Skeletal muscle satellite cell (primary cell): ENCODE data around the gene EMID1.
A peak's percentile ranks its signal among the peaks of the same experiment; 100 is the strongest.

Experiments
- H3K27me3 ChIP-seq: 2 replicates; pipeline ENCODE4 v1.7.0; 2013; ENCODE audit warnings: low read length; ENCODE audit not compliant: control insufficient read depth, insufficient read depth
- H3K36me3 ChIP-seq: 2 replicates; pipeline ENCODE4 v1.7.0; 2013; ENCODE audit warnings: mild to moderate bottlenecking, control low read depth, low read length; ENCODE audit not compliant: insufficient read depth
- H3K4me1 ChIP-seq: 2 replicates; pipeline ENCODE4 v1.7.0; 2013; ENCODE audit warnings: low read length; ENCODE audit not compliant: control insufficient read depth, insufficient read depth
- H3K4me2 ChIP-seq: 2 replicates; pipeline ENCODE4 v1.7.0; 2013; ENCODE audit warnings: mild to moderate bottlenecking, low read length
- H3K4me3 ChIP-seq: 2 replicates; pipeline ENCODE4 v1.7.0; 2013; ENCODE audit warnings: low read length
- H3K9ac ChIP-seq: 2 replicates; pipeline ENCODE4 v1.7.0; 2013; ENCODE audit warnings: mild to moderate bottlenecking, low read depth, low read length, moderate library complexity
- H3K9me3 ChIP-seq: replicated peaks from 2 replicates; pipeline ENCODE4 v1.7.0; 2013; ENCODE audit warnings: mild to moderate bottlenecking, control low read depth, low read length

EMID1 gene

DNA sequence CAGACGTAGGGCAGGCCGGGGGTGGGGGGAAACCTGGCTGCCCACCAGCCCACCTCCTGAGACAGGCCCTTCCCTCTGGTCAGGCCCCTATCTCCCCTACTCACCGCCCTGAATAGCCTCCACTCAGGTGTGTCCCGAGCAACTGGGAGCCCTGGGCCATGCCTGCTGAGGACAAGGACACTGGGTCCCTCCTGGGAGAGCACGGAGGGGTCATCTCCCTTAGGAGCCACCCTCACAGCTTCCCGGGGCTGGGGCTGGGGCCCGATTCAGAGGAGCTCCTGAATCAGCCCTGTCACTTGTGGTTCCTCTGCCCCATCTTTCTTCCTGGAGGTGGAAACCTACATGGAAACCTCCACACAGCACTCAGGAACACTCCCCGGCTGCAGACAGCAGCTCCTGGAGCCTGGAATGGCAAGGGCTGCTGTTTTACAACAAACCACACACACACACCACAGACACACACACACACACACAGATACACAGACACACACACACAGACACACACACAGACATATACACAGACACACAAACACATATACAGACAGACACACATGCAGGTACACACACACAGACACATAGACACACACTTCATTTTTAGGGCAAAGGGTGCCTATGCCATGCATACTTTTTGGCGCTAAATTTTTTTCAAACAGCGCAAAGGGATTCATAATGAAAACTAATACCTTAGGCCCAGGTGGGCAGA, 9.6 kb upstream of the EMID1 start:
- Histone ChIP-seq H3K27me3 (peaks cover 15% of the 10 kb centered on the region), H3K4me3 (no peak overlapping the region), H3K4me1 (no peaks in the 10 kb centered on the region), H3K36me3 (no peaks in the 10 kb centered on the region), H3K9me3 (no peaks in the 10 kb centered on the region), H3K9ac (no peak overlapping the region), H3K4me2 (no peak overlapping the region)

DNA sequence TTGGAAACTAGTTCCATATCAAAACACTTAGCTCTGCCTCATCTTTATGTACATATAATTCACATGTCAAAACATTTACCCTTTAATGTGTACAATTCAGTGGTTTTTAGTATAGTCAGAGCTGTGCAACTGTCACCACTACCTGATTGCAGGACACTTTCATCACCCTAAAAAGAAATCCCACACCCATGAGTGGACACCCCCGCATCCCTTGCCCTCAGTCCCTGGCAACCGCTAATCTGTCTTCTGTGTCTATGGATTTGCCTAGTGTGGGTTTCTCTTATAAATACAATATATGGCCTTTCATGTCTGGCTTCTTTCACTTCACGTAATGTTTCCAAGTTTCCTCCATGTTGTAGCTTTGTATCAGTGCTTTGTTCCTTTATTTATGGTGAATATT, 8.6 kb upstream of the EMID1 start:
- H3K4me2 ChIP-seq = no peak overlapping the region
- H3K4me3 ChIP-seq = no peak overlapping the region
- peaks cover 19% of the 10 kb centered on the region for H3K27me3 ChIP-seq
- H3K9me3 ChIP-seq = no peaks in the 10 kb centered on the region
- H3K9ac ChIP-seq = no peak overlapping the region
- no peaks in the 10 kb centered on the region for H3K36me3 ChIP-seq
- no peaks in the 10 kb centered on the region for H3K4me1 ChIP-seq

DNA sequence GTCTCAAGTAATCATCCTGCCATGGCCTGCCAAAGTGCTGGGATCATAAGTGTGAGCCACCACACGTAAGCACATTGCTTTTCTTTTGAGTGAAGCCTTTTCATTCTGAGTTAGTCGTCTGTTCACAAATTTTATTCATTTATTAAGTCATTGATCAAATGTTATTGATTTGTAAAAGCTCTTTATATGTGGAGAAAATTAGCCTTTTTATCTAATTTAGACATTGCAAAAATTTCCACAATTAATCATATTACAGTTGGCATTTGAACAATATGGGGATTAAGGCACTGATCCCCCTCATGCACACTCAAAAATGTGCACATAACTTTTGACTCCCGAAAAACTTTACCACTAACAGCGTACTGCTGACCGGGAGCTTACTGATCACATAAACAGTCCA, 7.5 kb upstream of the EMID1 start:
- no peaks in the 10 kb centered on the region for H3K9me3 ChIP-seq
- H3K4me2 ChIP-seq = no peak overlapping the region
- H3K27me3 ChIP-seq = peaks cover 19% of the 10 kb centered on the region
- no peak overlapping the region for H3K9ac ChIP-seq
- no peak overlapping the region for H3K4me3 ChIP-seq
- H3K36me3 ChIP-seq = no peaks in the 10 kb centered on the region
- no peaks in the 10 kb centered on the region for H3K4me1 ChIP-seq

DNA sequence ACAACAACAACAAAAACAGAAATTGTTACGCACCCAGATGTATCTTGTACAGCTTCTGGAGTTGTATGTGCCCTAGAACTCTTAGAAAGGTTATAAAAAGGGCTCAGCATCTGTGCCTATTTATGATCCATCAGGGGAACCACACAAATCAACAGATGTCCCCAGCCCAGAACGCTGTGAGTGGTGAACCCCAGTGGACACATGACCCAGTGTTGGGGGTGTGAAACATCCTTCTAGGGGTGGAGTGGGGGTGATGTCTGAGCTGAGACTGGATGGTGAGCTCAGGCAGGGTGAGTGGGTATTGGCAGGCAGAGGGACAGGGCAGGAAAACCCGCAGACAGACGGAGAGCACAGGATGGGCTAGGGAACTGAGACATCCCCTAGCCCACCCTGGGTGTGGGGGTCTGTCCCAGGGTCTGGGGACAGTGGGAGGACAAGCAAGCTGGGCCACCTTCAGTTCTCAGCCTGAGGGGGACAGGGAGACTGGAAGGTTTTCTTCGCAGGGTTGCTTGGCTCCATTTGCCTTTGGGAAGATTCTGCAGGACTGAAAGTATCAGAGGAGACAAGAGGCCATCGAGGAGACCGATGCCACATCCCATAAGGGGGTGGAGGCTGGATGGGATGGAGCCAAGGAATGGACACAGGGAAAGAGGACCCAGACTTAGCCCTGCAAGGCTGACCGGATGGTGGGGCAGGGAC, 5.8 kb upstream of the EMID1 start:
- no peaks in the 10 kb centered on the region for H3K4me1 ChIP-seq
- H3K27me3 ChIP-seq = peaks cover 29% of the 10 kb centered on the region
- no peak overlapping the region for H3K4me2 ChIP-seq
- no peaks in the 10 kb centered on the region for H3K9me3 ChIP-seq
- no peak overlapping the region for H3K4me3 ChIP-seq
- no peak overlapping the region for H3K9ac ChIP-seq
- no peaks in the 10 kb centered on the region for H3K36me3 ChIP-seq

DNA sequence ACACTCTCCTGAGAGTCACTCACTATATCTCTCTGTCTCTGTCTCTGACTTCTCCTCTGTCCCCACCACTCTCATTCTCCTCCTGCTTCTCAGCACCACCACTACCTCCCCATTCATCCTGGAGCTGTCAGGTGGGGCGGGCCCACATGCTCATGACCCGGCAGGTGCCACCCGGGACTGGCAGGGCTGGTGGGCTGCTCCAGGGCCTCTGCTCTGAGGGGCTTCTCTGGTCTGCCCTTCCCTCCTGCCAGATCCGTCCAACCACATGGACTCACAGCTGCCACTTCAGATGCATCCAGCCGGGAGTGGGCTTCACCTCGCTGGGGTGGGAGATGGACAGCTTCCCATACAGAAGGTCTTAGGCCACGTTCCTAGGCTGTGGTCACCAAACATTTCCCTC, 4.8 kb upstream of the EMID1 start:
- no peaks in the 10 kb centered on the region for H3K4me1 ChIP-seq
- H3K9me3 ChIP-seq = no peaks in the 10 kb centered on the region
- no peak overlapping the region for H3K4me2 ChIP-seq
- H3K36me3 ChIP-seq = no peaks in the 10 kb centered on the region
- H3K4me3 ChIP-seq = no peak overlapping the region
- peaks cover 36% of the 10 kb centered on the region for H3K27me3 ChIP-seq
- H3K9ac ChIP-seq = no peak overlapping the region

DNA sequence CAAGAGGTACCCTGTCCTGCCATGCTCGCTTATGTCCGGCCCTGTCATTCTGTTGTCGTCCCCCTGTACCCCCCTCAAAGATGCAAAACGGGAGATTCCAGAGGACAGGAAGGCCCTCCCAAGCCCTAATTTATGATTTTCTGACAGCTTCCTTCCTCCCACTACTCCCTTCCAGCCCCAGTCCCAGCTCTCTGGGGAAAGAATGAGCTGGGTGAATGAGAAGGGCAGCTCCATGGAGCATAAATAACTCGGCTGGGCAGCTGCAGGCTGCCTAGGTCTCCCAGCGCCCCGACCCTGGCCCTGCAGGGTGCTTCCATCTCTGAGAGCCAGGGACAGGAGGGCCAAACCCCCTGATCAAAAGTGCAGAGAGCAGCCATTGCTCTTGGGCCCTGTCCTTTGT, 3.9 kb upstream of the EMID1 start:
- Histone ChIP-seq H3K27me3 (peaks cover 44% of the 10 kb centered on the region), H3K9ac (no peak overlapping the region), H3K9me3 (no peaks in the 10 kb centered on the region), H3K4me3 (no peak overlapping the region), H3K4me2 (no peak overlapping the region), H3K4me1 (no peaks in the 10 kb centered on the region), H3K36me3 (no peaks in the 10 kb centered on the region)

DNA sequence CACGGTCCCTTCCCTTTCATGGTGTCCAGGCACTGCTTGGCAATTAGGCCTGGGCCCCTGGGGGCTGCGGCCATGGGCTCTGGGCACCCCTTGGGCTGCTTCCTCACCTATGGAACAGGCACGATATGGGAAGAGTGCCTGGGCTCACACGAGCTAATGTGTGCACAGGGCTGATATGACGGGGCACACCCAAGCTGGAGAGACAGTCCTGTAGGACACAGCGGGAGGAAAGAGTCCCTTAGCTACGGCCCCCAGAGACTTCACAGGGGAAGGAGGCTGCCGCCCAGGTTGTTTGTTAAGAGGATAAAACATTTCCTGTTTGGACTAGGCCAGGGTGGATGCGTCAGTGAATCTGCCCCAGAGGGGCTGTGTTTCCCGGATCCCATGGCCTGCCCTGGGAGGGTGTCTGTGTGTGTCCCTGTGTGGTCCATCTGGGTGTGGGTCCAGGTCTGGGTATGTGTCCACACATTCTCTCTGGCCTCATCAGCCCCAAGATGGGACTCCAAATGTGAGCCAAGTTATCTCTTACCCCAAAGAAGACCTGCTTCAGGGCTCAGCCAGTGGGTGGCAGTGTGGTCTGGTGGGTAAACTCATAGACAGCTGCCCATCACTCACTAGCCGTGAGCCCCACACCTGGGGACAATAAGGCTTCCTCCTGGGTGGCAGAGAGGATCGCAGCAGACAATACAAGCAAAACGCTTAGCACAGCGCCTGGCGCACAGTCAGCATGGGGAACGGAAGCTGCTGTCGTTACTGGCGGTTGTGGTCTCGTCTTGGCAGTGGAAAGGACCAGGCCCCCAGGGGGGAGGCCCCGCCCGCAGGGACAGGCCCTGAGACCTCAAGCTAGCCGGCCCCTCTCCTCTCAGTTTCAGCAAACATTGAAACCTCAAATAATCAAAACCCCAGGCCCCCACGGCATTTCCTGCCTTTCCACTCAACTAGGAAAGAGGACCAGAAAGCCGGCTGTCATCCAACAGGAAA, 3.2 kb upstream of the EMID1 start:
- no peak overlapping the region for H3K9ac ChIP-seq
- no peaks in the 10 kb centered on the region for H3K4me1 ChIP-seq
- peaks cover 46% of the 10 kb centered on the region for H3K27me3 ChIP-seq
- no peak overlapping the region for H3K4me3 ChIP-seq
- no peak overlapping the region for H3K4me2 ChIP-seq
- no peaks in the 10 kb centered on the region for H3K9me3 ChIP-seq
- H3K36me3 ChIP-seq = no peaks in the 10 kb centered on the region

DNA sequence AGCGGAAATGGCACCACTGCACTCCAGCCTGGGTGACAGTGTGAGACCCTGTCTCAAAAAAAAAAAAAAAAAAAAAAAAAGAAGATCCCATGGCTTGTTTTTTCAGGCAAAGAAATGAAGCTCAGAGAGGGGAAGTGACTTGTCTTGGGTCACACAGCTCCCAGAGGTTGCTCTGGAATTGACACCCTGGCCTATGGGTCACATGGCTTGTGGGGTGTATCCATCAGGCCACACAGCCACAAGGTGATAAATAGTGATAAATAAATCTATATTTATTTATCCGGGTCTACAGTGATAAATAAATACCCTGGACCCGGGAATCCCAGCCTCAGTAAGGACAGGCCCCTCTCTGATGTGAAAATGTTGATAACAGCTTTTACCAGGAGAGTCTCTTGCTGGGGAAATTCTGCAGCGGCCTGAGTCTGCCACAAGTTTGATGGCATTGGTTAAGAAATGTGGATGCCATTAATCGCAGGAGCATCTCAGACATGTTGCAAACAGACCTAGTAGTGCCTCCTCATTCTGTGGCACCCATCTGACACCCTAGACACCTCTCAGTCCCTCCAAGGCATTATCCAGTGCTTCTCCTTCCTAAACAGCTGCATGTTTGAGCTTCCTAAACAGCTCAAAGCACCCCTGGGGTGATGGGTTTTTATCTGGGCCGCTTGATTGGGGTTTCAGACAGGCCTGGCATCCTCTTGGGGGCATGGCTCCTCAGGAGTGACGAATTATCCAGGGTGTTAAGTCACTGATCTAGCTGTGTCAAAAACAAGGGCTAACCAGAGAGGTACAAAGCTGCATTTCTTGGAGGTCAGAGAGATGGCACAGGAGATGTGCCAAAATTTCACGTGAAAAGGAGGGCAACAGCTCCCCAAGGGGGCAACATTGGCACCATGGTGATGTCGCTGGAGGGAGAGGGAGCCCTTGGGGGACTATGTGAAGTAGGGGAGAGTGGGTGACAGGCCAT, 1.9 kb upstream of the EMID1 start:
- Histone ChIP-seq H3K9ac (no peak overlapping the region), H3K4me2 (no peak overlapping the region), H3K4me1 (no peaks in the 10 kb centered on the region), H3K4me3 (no peak overlapping the region), H3K9me3 (no peaks in the 10 kb centered on the region), H3K36me3 (no peaks in the 10 kb centered on the region), H3K27me3 (peaks cover 48% of the 10 kb centered on the region)

DNA sequence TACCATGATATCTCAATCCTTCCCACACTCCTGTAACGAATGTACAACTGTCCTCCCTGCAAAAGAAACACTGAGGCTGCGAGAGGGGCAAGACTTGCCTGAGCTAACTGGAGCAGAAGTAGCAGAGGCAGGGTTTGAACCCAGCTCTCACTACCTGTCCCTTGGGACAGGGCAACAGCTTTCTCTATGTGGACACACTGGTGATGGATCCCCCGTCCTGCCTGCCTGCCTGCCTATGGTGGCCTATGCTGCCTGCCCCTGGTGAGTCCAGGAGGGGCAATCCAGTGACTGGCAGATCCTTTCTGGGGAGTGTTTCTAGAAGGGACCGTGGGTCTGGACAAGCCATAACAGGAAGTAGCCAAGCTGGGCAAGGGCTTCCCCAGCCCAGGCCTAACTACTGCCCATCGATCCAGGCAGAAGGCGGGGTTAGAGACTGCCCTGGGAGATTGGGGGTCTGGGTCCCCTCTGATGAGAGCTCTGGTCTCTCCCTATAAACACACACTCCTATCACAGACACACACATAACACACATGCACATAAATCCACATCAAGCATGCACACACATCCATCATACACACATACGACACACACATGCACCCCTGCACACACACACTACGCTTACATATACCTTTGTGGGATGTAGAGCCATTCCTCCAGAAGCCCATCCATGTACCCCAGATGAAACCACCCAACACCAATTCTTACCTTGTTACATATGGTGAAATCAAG, 1.1 kb upstream of the EMID1 start:
- Histone ChIP-seq H3K4me3 (no peak overlapping the region), H3K9me3 (no peaks in the 10 kb centered on the region), H3K9ac (no peak overlapping the region), H3K4me1 (no peaks in the 10 kb centered on the region), H3K36me3 (no peaks in the 10 kb centered on the region), H3K27me3 (peaks cover 53% of the 10 kb centered on the region), H3K4me2 (no peak overlapping the region)

DNA sequence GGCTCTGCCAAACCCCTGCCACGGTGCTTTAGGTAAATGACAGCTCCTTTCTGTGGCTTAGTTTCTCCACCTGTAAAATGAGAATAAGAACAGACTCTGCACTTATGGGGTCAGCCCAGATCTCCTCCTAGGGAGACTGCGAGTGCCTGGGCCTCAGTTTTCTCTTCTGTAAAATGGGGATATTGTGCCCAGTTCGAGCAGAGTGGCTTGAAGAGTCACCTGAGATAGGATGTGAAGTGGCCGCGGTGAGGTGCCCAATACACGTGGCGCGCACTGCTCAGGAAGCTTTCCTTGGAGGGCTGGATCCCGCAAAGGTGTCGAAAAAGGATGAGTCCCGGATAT, 473 bp upstream of the EMID1 start:
- no peaks in the 10 kb centered on the region for H3K4me1 ChIP-seq
- H3K4me3 ChIP-seq = peak overlapping the region; percentile 61
- H3K36me3 ChIP-seq = no peaks in the 10 kb centered on the region
- no peak overlapping the region for H3K9ac ChIP-seq
- peak overlapping the region; percentile 86 for H3K4me2 ChIP-seq
- peaks cover 54% of the 10 kb centered on the region for H3K27me3 ChIP-seq
- H3K9me3 ChIP-seq = no peaks in the 10 kb centered on the region
